H1 (cell line): Measurements from ENCODE around the gene SLC27A5. TPM values are rescaled to one million over a fixed set of nuclear protein-coding genes. Genes with fewer than 3 reads are reported as not detected.

Experiments used
- CTCF ChIA-PET: fragments of 300-600 bp; sonication (Branson Sonifier 250); formaldehyde crosslinking; loops from one replicate; lab custom pipeline; 2021; ENCODE audit not compliant: partially characterized antibody; lab: Charles Lee
- POLR2A ChIA-PET: fragments of 300-600 bp; sonication (Branson Sonifier 250); formaldehyde crosslinking; loops from one replicate; lab custom pipeline; 2021; ENCODE audit warnings: inconsistent platforms; ENCODE audit not compliant: partially characterized antibody; lab: Charles Lee
- DNase-seq, 2 experiments: peaks; one replicate each; pipeline versions ENCODE4 v3.0.0 to v3.0.0-alpha.2; 2010 to 2022; ENCODE audit warnings: low spot score in 2 of 2, low read depth in 1 of 2, mixed read lengths in 1 of 2
- FAIRE-seq: peaks from 2 replicates; lab custom pipeline; 2011; peaks lifted over from hg19 to GRCh38; lab: Jason Lieb, UNC
- H2AFZ ChIP-seq: 2 replicates; pipeline ENCODE4 v1.8.1; 2012; ENCODE audit warnings: low read length, inconsistent platforms
- H2AK5ac ChIP-seq: 2 replicates; pipeline ENCODE4 v1.6.1; 2013; ENCODE audit warnings: low read depth, low read length
- H2BK120ac ChIP-seq: replicated peaks from 2 replicates; pipeline ENCODE3; 2013; ENCODE audit warnings: low read depth, low read length, inconsistent platforms
- H2BK12ac ChIP-seq: 2 replicates; pipeline ENCODE4 v1.6.1; 2013; ENCODE audit warnings: low read depth, low read length
- H2BK15ac ChIP-seq: 2 replicates; pipeline ENCODE4 v1.6.1; 2013; ENCODE audit warnings: low read length
- H2BK20ac ChIP-seq: 2 replicates; pipeline ENCODE4 v1.6.1; 2013; ENCODE audit warnings: low read length
- H2BK5ac ChIP-seq: 2 replicates; pipeline ENCODE4 v1.6.1; 2013; ENCODE audit warnings: low read depth, low read length
- H3K14ac ChIP-seq: 2 replicates; pipeline ENCODE4 v1.6.1; 2013; ENCODE audit warnings: inconsistent platforms; ENCODE audit not compliant: insufficient read length
- H3K18ac ChIP-seq: 2 replicates; pipeline ENCODE4 v1.6.1; 2013; ENCODE audit warnings: low read length; ENCODE audit errors: extremely low read depth
- H3K23ac ChIP-seq: 2 replicates; pipeline ENCODE4 v1.6.1; 2013; ENCODE audit warnings: inconsistent platforms; ENCODE audit not compliant: insufficient read length
- H3K23me2 ChIP-seq: 2 replicates; pipeline ENCODE4 v1.6.1; 2013; ENCODE audit warnings: low read depth, low read length
- H3K27ac ChIP-seq: 2 replicates; pipeline ENCODE4 v1.6.1; 2011; ENCODE audit warnings: low read depth, low read length, inconsistent platforms
- H3K27me3 ChIP-seq, 4 experiments: replicated peaks in 1 of 4; 1 replicate in 1 of 4; 2 replicates in 3 of 4; pipeline versions ENCODE4 v1.6.1 to v1.8.1; 2011 to 2013; ENCODE audit warnings: low read length in 3 of 4, mild to moderate bottlenecking in 3 of 4, inconsistent platforms in 2 of 4, mixed read lengths in 2 of 4, moderate library complexity in 1 of 4; ENCODE audit not compliant: control insufficient read depth in 3 of 4, insufficient read depth in 3 of 4; ENCODE audit errors: extremely low read depth in 1 of 4
- H3K36me3 ChIP-seq, 4 experiments: 2 replicates each; pipeline versions ENCODE4 v1.6.1 to v1.8.1; 2011 to 2013; ENCODE audit warnings: mild to moderate bottlenecking in 4 of 4, low read length in 3 of 4, moderate library complexity in 2 of 4, control low read depth in 1 of 4, inconsistent platforms in 1 of 4; ENCODE audit not compliant: insufficient read depth in 4 of 4, control insufficient read depth in 2 of 4
- H3K4ac ChIP-seq: replicated peaks from 2 replicates; pipeline ENCODE3; 2013; ENCODE audit warnings: low read length, low read depth, mixed read lengths, inconsistent platforms; ENCODE audit not compliant: insufficient read length
- H3K4me1 ChIP-seq, 4 experiments: replicated peaks in 1 of 4; 1 replicate in 1 of 4; 2 replicates in 3 of 4; pipeline versions ENCODE4 v1.6.1 to v1.8.1; 2011 to 2013; ENCODE audit warnings: low read length in 3 of 4, inconsistent platforms in 2 of 4, mixed read lengths in 1 of 4; ENCODE audit not compliant: insufficient read depth in 4 of 4, control insufficient read depth in 3 of 4
- H3K4me2 ChIP-seq, 2 experiments: 2 replicates each; pipeline versions ENCODE4 v1.6.1 to v1.8.1; 2011 to 2013; ENCODE audit warnings: low read depth in 2 of 2, low read length in 2 of 2, control low read depth in 1 of 2, inconsistent platforms in 1 of 2, mild to moderate bottlenecking in 1 of 2; ENCODE audit not compliant: insufficient read depth in 1 of 2
- H3K4me3 ChIP-seq, 4 experiments: fragments of 200-600, 300-600 bp in 1 of 4; sonication (generic), shearing (Covaris generic), sonication (Bioruptor Twin) in 1 of 4; 2 replicates each; pipeline versions ENCODE4 v1.5.1 to v1.8.1; 2011 to 2016; ENCODE audit warnings: low read length in 4 of 4, low read depth in 3 of 4, control low read depth in 2 of 4, inconsistent platforms in 2 of 4, mild to moderate bottlenecking in 2 of 4, mixed read lengths in 1 of 4, moderate library complexity in 1 of 4; ENCODE audit not compliant: insufficient read depth in 2 of 4; ENCODE audit errors: extremely low read depth in 1 of 4
- H3K56ac ChIP-seq: replicated peaks from 2 replicates; pipeline ENCODE3; 2013; ENCODE audit warnings: low read depth, mild to moderate bottlenecking, mixed read lengths, low read length, inconsistent platforms; ENCODE audit not compliant: insufficient read length
- H3K79me1 ChIP-seq: 2 replicates; pipeline ENCODE4 v1.6.1; 2013; ENCODE audit warnings: low read depth, low read length, control low read depth
- H3K79me2 ChIP-seq, 2 experiments: 2 replicates each; pipeline versions ENCODE4 v1.6.1 to v1.8.1; 2012 to 2013; ENCODE audit warnings: low read length in 2 of 2, mild to moderate bottlenecking in 2 of 2, inconsistent platforms in 1 of 2; ENCODE audit not compliant: insufficient read depth in 2 of 2, control insufficient read depth in 1 of 2
- H3K9ac ChIP-seq, 4 experiments: replicated peaks in 1 of 4; 1 replicate in 1 of 4; 2 replicates in 3 of 4; pipeline versions ENCODE4 v1.6.1 to v1.8.1; 2011 to 2013; ENCODE audit warnings: low read depth in 3 of 4, low read length in 3 of 4, control low read depth in 2 of 4, mild to moderate bottlenecking in 2 of 4, moderate library complexity in 2 of 4, inconsistent platforms in 1 of 4; ENCODE audit errors: extremely low read depth in 1 of 4
- H3K9me3 ChIP-seq, 2 experiments: 2 replicates each; pipeline versions ENCODE4 v1.6.1 to v1.8.1; 2012 to 2013; ENCODE audit warnings: mild to moderate bottlenecking in 2 of 2, moderate library complexity in 2 of 2, control low read depth in 1 of 2, inconsistent platforms in 1 of 2, low read depth in 1 of 2, low read length in 1 of 2, mixed read lengths in 1 of 2; ENCODE audit not compliant: insufficient read depth in 2 of 2
- H4K20me1 ChIP-seq, 2 experiments: replicated peaks in 1 of 2; 2 replicates each; pipeline versions ENCODE3 to v1.8.1; 2011 to 2013; ENCODE audit warnings: inconsistent platforms in 2 of 2, low read length in 2 of 2, mild to moderate bottlenecking in 1 of 2; ENCODE audit not compliant: insufficient read depth in 2 of 2, control insufficient read depth in 1 of 2
- H4K5ac ChIP-seq: 2 replicates; pipeline ENCODE4 v1.6.1; 2013; ENCODE audit warnings: low read length, low read depth, mixed read lengths, inconsistent platforms; ENCODE audit not compliant: insufficient read length
- H4K8ac ChIP-seq: 2 replicates; pipeline ENCODE4 v1.8.0; 2013; ENCODE audit warnings: mild to moderate bottlenecking, moderate library complexity, low read length, inconsistent platforms; ENCODE audit not compliant: insufficient read depth; ENCODE audit errors: extremely low read depth
- H4K91ac ChIP-seq: replicated peaks from 2 replicates; pipeline ENCODE3; 2013; ENCODE audit warnings: low read length, mixed read lengths, inconsistent platforms; ENCODE audit not compliant: insufficient read length
- EP300 ChIP-seq, 2 experiments: IDR thresholded peaks; 1 replicate in 1 of 2; 2 replicates in 1 of 2; pipeline ENCODE4 v1.6.1; 2011 to 2012; ENCODE audit warnings: low read depth in 2 of 2, low read length in 2 of 2, mild to moderate bottlenecking in 2 of 2, borderline replicate concordance in 1 of 2, inconsistent platforms in 1 of 2, moderate library complexity in 1 of 2
- EZH2 ChIP-seq: fragments of 200-600 bp; sonication (generic); IDR thresholded peaks from 2 replicates; pipeline ENCODE4 v1.7.1; 2012; ENCODE audit warnings: low read depth, mild to moderate bottlenecking, moderate library complexity, low read length, inconsistent platforms; ENCODE audit not compliant: severe bottlenecking
- GABPA ChIP-seq: IDR thresholded peaks from 2 replicates; pipeline ENCODE4 v1.6.1; 2011; ENCODE audit warnings: mild to moderate bottlenecking, low read length, moderate library complexity, borderline replicate concordance; ENCODE audit not compliant: insufficient read depth
- GTF2F1 ChIP-seq: IDR thresholded peaks from 2 replicates; pipeline ENCODE4 v1.6.1; 2012; ENCODE audit warnings: low read depth, low read length, improper control_type of control experiment, borderline replicate concordance
- JUND ChIP-seq: IDR thresholded peaks from 2 replicates; pipeline ENCODE4 v1.6.1; 2011; ENCODE audit warnings: mild to moderate bottlenecking, improper control_type of control experiment, low read length
- NANOG ChIP-seq: IDR thresholded peaks from 2 replicates; pipeline ENCODE4 v1.6.1; 2011; ENCODE audit warnings: low read length, low read depth, mild to moderate bottlenecking, inconsistent platforms; ENCODE audit not compliant: insufficient read depth, poor library complexity, severe bottlenecking
- RAD21 ChIP-seq, 2 experiments: IDR thresholded peaks in 1 of 2; conservative IDR thresholded peaks in 1 of 2; 2 replicates each; pipeline ENCODE4 v1.6.1; 2011; ENCODE audit warnings: low read depth in 2 of 2, low read length in 2 of 2, improper control_type of control experiment in 1 of 2, inconsistent platforms in 1 of 2, mild to moderate bottlenecking in 1 of 2, moderate library complexity in 1 of 2
- RNF2 ChIP-seq: fragments of 200-900, 300-1000 bp; sonication (generic); IDR thresholded peaks from 2 replicates; pipeline ENCODE4 v1.7.1; 2016; ENCODE audit warnings: borderline replicate concordance, low read depth, mild to moderate bottlenecking, antibody characterized with exemption, low read length; ENCODE audit not compliant: poor library complexity, severe bottlenecking; ENCODE audit errors: missing control alignments
- SIN3A ChIP-seq, 2 experiments: IDR thresholded peaks in 1 of 2; conservative IDR thresholded peaks in 1 of 2; 2 replicates each; pipeline ENCODE4 v1.6.1; 2011 to 2012; ENCODE audit warnings: low read length in 2 of 2, improper control_type of control experiment in 1 of 2, low read depth in 1 of 2, mild to moderate bottlenecking in 1 of 2
- WGBS, 2 experiments: shearing (Covaris generic) in 1 of 2; methylation state at CpG; one replicate each; pipeline versions ENCODE4 v1.1.6 to v1.1.7; 2013 to 2015; ENCODE audit warnings: low lambda C conversion rate in 2 of 2, mixed read lengths in 2 of 2, inconsistent platforms in 1 of 2, low coverage in 1 of 2, missing lambda C conversion rate in 1 of 2; ENCODE audit not compliant: insufficient replicate concordance in 2 of 2, insufficient coverage in 1 of 2, insufficient read length in 1 of 2; ENCODE audit errors: extremely low coverage in 1 of 2, missing lambda C conversion rate in 1 of 2; 5-methylcytosine and 5-hydroxymethylcytosine counted together
- polyA plus RNA-seq, 7 experiments: library from polyadenylated mRNA; depleted of rRNA in 3 of 7; stranded (reverse) in 5 of 7; unstranded in 2 of 7; fragments of >200 nt in 5 of 7; fragments of 200-250 nt in 2 of 7; gene quantifications; 1 replicate in 5 of 7; 2 replicates in 1 of 7; 4 replicates in 1 of 7; pipeline versions ENCODE4 v1.2.1 to v1.2.3, GENCODE V29; 2011 to 2013; ENCODE audit warnings: missing spikeins in 2 of 7, mixed read lengths in 2 of 7
- total RNA-seq: library from RNA; stranded (reverse); fragmentation: NEBNext Ultra II Directional; extraction: Animal tissue kit (Norgen Biotek cat#: 25700); gene quantifications from 2 replicates; pipeline ENCODE4 v1.2.1, GENCODE V29; 2021

SLC27A5 gene
- total and polyA plus RNA-seq, 2 of the 8 experiments (the other 6 are each of a cell fraction or from before 2014, with no cell fraction given) = 25.1 to 80.5 TPM

DNA sequence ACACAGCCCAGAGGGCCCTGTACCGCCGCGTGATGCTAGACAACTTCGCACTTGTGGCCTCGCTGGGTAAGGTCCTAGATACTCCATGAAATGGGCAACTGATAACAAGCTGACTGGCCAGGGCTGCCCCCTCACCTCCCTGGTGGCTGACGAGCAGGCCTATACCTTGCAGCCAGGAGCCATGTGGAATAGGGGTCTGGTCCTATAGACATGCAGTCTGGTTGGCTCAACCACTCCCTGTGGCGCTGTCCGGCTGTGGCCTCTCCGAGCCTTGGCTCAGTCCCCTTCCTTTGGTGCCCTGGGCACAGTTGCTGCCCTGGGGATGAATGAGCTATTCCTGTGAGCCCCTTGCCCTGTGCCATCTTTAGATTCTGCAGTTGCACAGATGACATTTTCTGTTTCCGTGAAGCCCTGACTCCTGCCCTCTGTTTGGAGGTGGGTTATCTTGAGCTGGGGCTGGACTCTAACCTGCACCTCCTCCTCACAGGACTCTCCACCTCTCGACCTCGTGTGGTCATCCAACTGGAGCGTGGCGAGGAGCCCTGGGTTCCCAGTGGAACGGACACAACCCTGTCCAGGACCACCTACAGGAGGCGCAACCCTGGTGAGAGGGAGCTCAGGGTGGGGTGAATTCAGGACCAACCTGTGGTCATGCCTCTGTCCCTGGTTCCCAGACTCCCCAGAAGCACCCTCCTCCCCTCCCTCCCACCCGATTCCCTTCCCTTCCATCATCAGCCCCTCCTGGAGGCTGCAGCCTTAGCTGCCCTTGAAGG is 42.4 kb downstream of the SLC27A5 start:
- H2AFZ ChIP-seq = no peak overlapping the region
- H2BK5ac ChIP-seq = no peak overlapping the region; the same call in 1 of the 2 replicates
- H3K4me3 ChIP-seq = no peak overlapping the region
- WGBS, 2 experiments = 89% methylated on average over 14 of the region's 17 CpGs; no CpG with 5 or more reads in 1 of the 2 experiments
- H3K18ac ChIP-seq = no peak overlapping the region
- DNase-seq = no peak
- no peak overlapping the region for H2BK12ac ChIP-seq
- H3K4me2 ChIP-seq = no peak overlapping the region; a peak in 1 of 4 replicates
- FAIRE-seq = no peak
- no peak overlapping the region for H2AK5ac ChIP-seq
- no peaks in the 10 kb centered on the region; a peak in 1 of 7 replicates for H3K27me3 ChIP-seq
- H4K8ac ChIP-seq = no peak overlapping the region
- H3K14ac ChIP-seq = no peak overlapping the region
- peaks cover 6% of the 10 kb centered on the region; the same call in 1 of the 2 replicates for H3K79me1 ChIP-seq
- H3K9ac ChIP-seq = no peak overlapping the region; a peak in 1 of 7 replicates
- no peak overlapping the region for H4K91ac ChIP-seq
- H3K4ac ChIP-seq = no peak overlapping the region
- H2BK20ac ChIP-seq = no peak overlapping the region
- peaks cover 6 to 12% of the 10 kb centered on the region in 2 experiments for H4K20me1 ChIP-seq
- no peaks in the 10 kb centered on the region for H3K79me2 ChIP-seq
- H3K4me1 ChIP-seq = no peaks in the 10 kb centered on the region
- H4K5ac ChIP-seq = no peak overlapping the region
- POLR2A ChIA-PET = interaction anchor here (0.8 to 1.7 kb wide), 4 partner anchors 9 to 74 kb away, joined by 3 to 7 read pairs (median 5); partner anchors contain the start of gene RNF225
- H3K9me3 ChIP-seq = no peaks in the 10 kb centered on the region
- H3K27ac ChIP-seq = no peak overlapping the region
- peaks cover 8% of the 10 kb centered on the region; the same call in 1 of the 2 replicates for H3K23me2 ChIP-seq
- H2BK15ac ChIP-seq = no peak overlapping the region
- H3K56ac ChIP-seq = no peak overlapping the region
- no peak overlapping the region for H3K23ac ChIP-seq
- H3K36me3 ChIP-seq = peaks cover 2 to 7% (median 4%) of the 10 kb centered on the region in 4 experiments; a peak in 5 of 8 replicates
- CTCF ChIA-PET = interaction anchor here (1.2 to 1.6 kb wide), 4 partner anchors 9 to 49 kb away, joined by 3 to 4 read pairs (median 4); no protein-coding TSS in a partner anchor
- H2BK120ac ChIP-seq = no peak overlapping the region
- TF ChIP-seq GABPA (no peak), JUND (no peak), RNF2 (no peak), GTF2F1 (no peak), RAD21 (IDR thresholded peaks at IDR 0.05 in 1 of 2, conservative IDR thresholded peaks at IDR 0.05 in 1 of 2; ENCODE audit: low read depth in 2 of 2, low read length in 2 of 2) (no peak), EP300 (IDR thresholded peaks at IDR 0.05; ENCODE audit: borderline replicate concordance in 1 of 2, low read depth in 2 of 2, low read length in 2 of 2) (no peak), NANOG (no peak), SIN3A (conservative IDR thresholded peaks at IDR 0.05 in 1 of 2, IDR thresholded peaks at IDR 0.05 in 1 of 2; ENCODE audit: low read depth in 1 of 2, low read length in 2 of 2) (no peak), EZH2 (no peak)
